GM23338 (cell line): ENCODE data around the gene SNU13.

ENCODE experiments used
- EZH2 ChIP-seq: fragments of 200-600 bp; sonication (generic); IDR thresholded peaks from one replicate; pipeline ENCODE4 v1.8.0; 2017; ENCODE audit warnings: antibody characterized with exemption, mild to moderate bottlenecking, low read depth; ENCODE audit not compliant: unreplicated experiment
- TF ChIP-seq, protein P1 (sequence below), 2 experiments: fragments of 200-600 bp in 1 of 2; sonication (generic) in 1 of 2; conservative IDR thresholded peaks; 2 replicates each; pipeline versions ENCODE4 v1.5.1 to v1.6.1; 2016 to 2017; ENCODE audit warnings: antibody characterized with exemption in 2 of 2, low read depth in 2 of 2, mild to moderate bottlenecking in 2 of 2, moderate library complexity in 1 of 2

DNA sequence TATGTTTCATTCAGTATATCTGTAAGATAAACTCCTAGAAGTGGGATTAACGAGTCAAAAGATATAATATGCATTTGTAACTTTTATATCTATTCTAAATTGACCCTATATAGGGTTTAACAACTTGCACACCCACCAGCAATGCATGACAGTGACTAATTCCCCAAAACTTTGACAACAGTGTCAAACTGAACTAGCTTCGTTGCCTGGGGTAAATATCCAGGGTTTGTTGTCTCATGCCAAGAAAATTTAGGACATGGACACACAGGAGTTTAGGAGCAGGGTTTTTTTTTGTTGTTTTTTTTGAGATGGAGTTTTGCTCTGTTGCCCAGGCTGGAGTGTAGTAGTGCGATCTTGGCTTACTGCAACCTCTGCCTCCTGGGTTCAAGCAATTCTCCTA is 5.1 kb downstream of the SNU13 start:
- TF ChIP-seq, protein P1, sequence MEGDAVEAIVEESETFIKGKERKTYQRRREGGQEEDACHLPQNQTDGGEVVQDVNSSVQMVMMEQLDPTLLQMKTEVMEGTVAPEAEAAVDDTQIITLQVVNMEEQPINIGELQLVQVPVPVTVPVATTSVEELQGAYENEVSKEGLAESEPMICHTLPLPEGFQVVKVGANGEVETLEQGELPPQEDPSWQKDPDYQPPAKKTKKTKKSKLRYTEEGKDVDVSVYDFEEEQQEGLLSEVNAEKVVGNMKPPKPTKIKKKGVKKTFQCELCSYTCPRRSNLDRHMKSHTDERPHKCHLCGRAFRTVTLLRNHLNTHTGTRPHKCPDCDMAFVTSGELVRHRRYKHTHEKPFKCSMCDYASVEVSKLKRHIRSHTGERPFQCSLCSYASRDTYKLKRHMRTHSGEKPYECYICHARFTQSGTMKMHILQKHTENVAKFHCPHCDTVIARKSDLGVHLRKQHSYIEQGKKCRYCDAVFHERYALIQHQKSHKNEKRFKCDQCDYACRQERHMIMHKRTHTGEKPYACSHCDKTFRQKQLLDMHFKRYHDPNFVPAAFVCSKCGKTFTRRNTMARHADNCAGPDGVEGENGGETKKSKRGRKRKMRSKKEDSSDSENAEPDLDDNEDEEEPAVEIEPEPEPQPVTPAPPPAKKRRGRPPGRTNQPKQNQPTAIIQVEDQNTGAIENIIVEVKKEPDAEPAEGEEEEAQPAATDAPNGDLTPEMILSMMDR (conservative IDR thresholded peaks at IDR 0.05; ENCODE audit: low read depth in 2 of 2): no peak
- no peak for TF ChIP-seq EZH2
